Measurements from ENCODE around the gene PUS1. TPM values are rescaled to one million over a fixed set of nuclear protein-coding genes. Genes with fewer than 3 reads are reported as not detected.

PUS1 gene
- total RNA-seq, 1 experiment from 2014 or later, result 117 TPM

DNA sequence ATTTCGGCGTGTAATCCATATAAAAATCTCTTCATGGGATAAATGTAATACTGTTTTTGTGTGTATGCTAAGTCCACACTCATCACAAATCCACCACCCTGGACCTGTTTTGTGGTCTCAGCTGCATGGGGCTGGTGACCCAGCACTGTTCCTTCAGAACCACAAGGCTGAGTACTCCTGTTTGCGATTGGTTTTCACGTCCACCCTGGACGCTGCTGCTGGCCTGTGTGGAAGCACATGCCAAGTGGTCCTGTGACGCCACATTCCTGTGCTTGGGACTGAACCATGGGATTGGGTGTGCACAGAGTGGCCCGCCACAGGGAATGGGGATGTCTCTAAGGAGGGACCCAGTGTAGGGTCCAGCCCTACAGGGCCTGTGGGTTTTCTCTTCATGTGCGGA, 4.3 kb downstream of the PUS1 start:
- no peak for DNase-seq
- Histone ChIP-seq H3K27ac (ENCODE audit: insufficient read length, low read depth, low read length) (no peak overlapping the region), H3K27me3 (ENCODE audit: insufficient read depth, low read length) (no peaks in the 10 kb centered on the region), H3K18ac (ENCODE audit: insufficient read length, low read depth, low read length) (no peak overlapping the region), H3K79me1 (ENCODE audit: insufficient read depth, low read depth, low read length, poor library complexity, severe bottlenecking) (peaks cover 4% of the 10 kb centered on the region), H2AK5ac (ENCODE audit: insufficient read length, low read length) (no peak overlapping the region), H3K4me2 (ENCODE audit: insufficient read depth, insufficient read length, low read length) (no peak overlapping the region), H2BK120ac (ENCODE audit: low read depth, low read length, poor library complexity, severe bottlenecking) (no peak overlapping the region), H2BK15ac (ENCODE audit: low read depth, low read length) (no peak overlapping the region), H3K4me1 (ENCODE audit: insufficient read depth, low read length) (no peaks in the 10 kb centered on the region), H3K9me3 (ENCODE audit: control insufficient read depth, low read depth, low read length) (no peaks in the 10 kb centered on the region), H3K14ac (ENCODE audit: insufficient read depth, low read length) (no peak overlapping the region), H3K23me2 (ENCODE audit: insufficient read length, low read depth, low read length, poor library complexity, severe bottlenecking) (peaks cover 13% of the 10 kb centered on the region), H4K8ac (replicated peaks; ENCODE audit: insufficient read length, low read depth, low read length) (no peak overlapping the region), H2BK20ac (ENCODE audit: low read depth, low read length, poor library complexity, severe bottlenecking) (no peak overlapping the region), H4K91ac (ENCODE audit: insufficient read length, low read depth, low read length) (no peak overlapping the region), H4K5ac (ENCODE audit: insufficient read length, low read depth, low read length) (no peak overlapping the region), H3K56ac (ENCODE audit: insufficient read length, low read depth, low read length) (no peak overlapping the region), H3K23ac (ENCODE audit: insufficient read length, low read depth, low read length) (no peak overlapping the region), H2BK12ac (ENCODE audit: insufficient read length, low read depth, low read length) (no peak overlapping the region), H4K20me1 (ENCODE audit: control insufficient read depth, insufficient read depth, insufficient read length) (no peaks in the 10 kb centered on the region), H3K4ac (ENCODE audit: low read depth, low read length) (no peak overlapping the region), H2BK5ac (ENCODE audit: insufficient read length, low read length) (no peak overlapping the region), H3K9ac (ENCODE audit: extremely low read depth, insufficient read length, low read length) (no peak overlapping the region), H3T11ph (ENCODE audit: low read length) (no peak overlapping the region), H3K79me2 (ENCODE audit: insufficient read depth, low read length) (peaks cover 7% of the 10 kb centered on the region; the same call in 1 of the 2 replicates), H2AFZ (ENCODE audit: low read length) (no peak overlapping the region)
- Mint-ChIP-seq H3K4me1 (peaks cover 3 to 4% of the 10 kb centered on the region in 2 experiments), H3K27ac (peak overlapping the region in 2 of 3 experiments; percentile 25 to 39; a peak in 1 of 7 replicates), H3K27me3 (ENCODE audit: low read depth) (no peaks in the 10 kb centered on the region), H3K36me3 (ENCODE audit: insufficient read depth in 1 of 3, low read depth in 3 of 3) (peaks cover 45 to 81% (median 54%) of the 10 kb centered on the region in 3 experiments), H3K9me3 (no peaks in the 10 kb centered on the region), H3K4me3 (no peak overlapping the region)
- TF ChIP-seq, protein P1, sequence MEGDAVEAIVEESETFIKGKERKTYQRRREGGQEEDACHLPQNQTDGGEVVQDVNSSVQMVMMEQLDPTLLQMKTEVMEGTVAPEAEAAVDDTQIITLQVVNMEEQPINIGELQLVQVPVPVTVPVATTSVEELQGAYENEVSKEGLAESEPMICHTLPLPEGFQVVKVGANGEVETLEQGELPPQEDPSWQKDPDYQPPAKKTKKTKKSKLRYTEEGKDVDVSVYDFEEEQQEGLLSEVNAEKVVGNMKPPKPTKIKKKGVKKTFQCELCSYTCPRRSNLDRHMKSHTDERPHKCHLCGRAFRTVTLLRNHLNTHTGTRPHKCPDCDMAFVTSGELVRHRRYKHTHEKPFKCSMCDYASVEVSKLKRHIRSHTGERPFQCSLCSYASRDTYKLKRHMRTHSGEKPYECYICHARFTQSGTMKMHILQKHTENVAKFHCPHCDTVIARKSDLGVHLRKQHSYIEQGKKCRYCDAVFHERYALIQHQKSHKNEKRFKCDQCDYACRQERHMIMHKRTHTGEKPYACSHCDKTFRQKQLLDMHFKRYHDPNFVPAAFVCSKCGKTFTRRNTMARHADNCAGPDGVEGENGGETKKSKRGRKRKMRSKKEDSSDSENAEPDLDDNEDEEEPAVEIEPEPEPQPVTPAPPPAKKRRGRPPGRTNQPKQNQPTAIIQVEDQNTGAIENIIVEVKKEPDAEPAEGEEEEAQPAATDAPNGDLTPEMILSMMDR (conservative IDR thresholded peaks at IDR 0.05), result no peak
- WGBS (ENCODE audit: extremely low coverage, insufficient read length, low lambda C conversion rate), result no CpG with 5 or more reads among the region's 8 CpGs

All from H9 (cell line).